GM10847 (cell line): ENCODE data around the gene CTBP1.

ENCODE experiments used
- POLR2A ChIP-seq: IDR thresholded peaks from 2 replicates; pipeline ENCODE4 v1.6.1; 2011; ENCODE audit not compliant: insufficient read length; ENCODE audit errors: extremely low read depth

The CTBP1 gene

DNA sequence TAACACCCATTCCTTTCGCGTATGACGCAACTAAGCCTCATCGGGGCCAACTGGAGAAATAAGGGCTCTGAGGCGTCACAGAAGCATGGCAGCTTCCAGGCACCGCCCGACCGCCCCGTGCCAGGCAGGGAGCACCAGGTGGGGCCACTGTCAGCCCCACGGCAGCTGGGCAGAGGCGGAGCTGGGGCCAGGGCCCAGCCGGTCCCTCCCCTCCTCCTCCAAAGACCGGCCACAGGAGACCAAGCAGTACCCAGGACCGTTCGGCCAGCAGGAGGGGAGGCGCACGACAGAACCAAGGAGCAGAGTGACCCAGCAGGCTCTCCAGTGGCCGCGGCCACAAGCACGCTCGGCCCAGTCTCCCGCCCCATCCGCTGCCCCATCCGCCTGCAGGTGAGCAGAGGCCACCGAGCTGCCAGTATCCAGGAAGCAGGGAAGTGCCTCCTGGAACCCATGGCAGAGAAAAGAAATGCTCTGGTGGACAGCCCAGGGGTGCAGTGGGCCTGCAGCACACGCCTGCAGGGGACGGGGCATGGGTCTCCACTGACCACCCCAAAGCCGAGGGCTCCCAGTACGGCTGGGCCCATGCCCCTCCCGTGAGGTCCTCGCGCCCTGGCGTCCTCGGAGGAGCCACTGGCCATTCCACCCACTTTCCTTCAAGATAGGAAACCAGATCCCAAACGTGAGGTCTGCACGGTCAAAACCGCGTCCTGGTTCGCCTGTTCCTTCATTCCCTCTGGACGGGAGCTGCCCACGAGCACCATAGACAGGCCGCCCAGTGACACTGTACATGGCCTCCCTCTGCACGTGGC, 9.6 kb downstream of the CTBP1 start:
- no peak for TF ChIP-seq POLR2A

DNA sequence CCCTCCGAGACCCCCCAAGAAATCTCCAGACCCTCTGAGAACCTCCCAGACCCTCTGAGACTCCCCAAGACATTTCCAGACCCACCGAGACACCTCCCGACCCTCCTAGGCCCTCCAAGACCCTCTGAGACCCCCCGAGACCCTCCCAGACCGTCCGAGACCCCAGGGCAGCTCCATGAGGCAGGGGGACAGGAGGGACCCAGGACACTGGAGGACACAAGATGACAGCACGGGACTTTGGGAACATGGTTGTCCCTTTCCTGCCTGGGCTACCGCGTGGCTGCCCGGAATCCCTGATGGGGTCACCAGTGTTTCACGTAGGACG, 10.3 kb downstream of the CTBP1 start:
- no peak for TF ChIP-seq POLR2A

DNA sequence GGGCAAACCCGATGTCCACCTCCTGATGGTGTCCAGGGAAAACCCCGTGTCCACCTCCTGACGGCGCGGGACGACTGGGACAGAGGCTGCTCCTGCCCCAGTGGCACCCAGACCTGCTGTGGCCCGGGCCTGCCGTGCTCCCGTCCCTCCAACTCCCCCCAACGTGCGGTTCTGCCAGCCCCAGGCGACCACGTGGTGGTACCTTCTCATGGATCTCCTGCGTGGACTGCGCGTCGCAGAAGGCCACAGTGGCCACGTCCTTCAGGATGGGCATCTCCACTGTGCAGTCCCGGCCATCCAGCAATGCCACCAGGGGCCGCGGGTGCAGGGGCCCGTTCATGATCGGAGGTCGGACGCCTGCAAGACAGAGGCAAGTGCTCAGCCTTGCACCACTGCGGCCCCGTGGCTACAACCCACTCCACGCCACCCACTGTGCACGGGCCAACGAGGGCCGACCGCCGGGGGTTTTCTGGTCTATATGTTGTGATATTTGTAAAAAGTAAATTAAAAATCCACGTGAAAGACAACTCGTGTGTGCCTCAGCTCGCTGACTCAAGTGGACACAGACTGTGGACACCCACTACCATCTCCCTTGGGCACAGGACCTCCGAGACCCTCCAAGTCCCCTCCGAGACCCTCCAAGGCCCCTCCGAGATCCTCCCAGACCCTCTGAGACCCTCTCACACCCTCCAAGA, 10.8 kb downstream of the CTBP1 start:
- TF ChIP-seq POLR2A = no peak

DNA sequence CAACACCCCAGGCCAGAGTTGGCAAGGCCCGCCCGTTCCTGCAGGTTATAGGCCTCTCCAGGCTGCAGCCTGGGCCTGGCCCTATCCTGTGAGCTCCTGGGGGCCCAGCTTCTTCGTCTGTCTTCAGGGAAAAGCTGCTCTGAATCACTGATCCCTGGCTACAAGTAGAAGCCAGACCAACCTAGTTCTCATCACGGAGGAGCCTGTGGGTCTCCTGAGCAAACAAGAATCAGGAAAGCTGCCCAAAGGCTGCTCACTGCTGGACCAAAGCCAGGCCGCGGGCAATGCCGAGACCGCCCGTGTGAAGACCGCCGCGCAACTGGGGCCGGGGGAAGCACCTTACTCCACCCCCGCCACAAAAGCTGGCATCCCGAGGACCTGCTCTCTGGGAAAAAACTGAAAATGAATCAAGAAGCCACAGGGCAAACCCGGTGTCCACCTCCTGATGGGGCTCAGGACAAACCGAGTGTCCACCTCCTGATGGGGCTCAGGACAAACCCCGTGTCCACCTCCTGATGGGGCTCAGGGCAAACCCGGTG, 12.8 kb downstream of the CTBP1 start:
- TF ChIP-seq POLR2A = no peak

DNA sequence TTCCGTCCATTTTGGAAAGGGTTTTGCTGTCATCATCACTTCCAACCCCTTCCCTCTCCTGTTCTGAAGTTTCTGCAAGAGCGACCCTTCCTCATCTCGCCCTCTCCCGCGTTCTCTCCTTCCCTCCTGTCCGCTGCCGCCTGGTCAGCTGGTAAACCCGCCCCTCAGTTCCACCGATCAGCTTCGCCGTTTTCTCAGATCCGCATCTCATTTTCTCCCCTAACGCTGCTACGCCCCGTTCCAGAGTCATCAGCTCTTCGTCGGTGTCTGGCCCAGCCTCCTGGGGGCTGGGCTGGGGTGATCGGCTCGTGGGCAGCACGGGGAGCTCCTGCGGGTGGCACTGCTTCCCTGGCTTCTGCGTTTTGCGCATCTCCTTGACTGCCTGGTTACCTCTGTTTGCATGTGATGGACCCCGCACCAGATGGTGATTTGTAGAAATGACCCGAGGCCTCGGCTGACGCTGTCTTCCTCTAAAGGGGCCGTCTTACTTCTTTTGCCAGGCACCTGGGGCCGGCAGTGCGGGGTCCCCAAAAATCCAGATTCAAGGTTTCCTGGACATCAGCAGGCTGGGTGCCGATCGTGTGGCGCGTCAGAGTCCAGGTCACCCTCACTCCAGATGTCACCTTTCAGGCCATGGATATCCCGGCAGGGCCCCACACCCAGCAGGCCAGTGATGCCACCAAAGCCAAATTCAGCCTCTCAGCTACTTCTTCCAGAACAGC, 13.4 kb downstream of the CTBP1 start:
- no peak for TF ChIP-seq POLR2A

DNA sequence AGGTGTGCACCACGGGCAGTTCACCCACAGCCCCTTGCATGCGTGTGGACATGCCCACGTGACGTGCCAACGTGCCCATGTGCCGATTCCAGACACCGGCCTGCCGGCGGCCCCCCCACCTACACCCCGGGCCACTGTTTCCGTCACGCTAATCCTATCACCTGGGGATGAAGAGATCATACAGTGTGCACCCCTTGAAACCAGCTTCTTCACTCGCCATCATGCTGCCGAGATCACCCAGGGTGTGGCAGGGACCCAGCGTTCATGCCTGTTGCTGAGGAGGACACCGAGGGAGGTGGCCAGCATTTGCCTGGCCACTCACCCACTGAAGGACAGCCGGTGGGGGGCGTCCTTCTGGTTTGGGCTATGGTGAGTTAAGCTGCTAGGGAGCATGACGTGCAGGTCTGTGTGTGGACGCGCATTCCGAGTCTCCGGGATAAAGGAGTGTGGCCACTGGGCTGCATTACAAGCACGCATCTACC, 14.1 kb downstream of the CTBP1 start:
- no peak for TF ChIP-seq POLR2A

DNA sequence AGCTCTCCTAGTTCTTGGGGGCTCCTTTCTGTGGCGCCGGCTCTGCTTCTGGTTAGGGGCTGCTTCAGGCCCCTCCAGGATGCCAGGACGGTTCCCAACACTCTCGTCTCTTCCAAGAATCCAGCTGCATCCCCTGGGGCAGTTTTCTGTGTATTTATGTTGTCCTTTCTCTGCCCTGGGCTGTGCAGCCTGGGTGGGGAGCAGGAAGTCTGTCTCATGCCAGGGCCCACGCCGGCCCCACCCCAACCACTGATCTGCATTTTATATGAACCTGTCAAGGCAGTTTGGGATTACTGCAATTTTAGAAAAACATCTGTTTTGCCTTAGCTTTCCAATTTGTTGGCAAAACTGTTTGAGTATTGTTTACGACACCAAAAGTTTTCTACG, 14.6 kb downstream of the CTBP1 start:
- TF ChIP-seq POLR2A = no peak

DNA sequence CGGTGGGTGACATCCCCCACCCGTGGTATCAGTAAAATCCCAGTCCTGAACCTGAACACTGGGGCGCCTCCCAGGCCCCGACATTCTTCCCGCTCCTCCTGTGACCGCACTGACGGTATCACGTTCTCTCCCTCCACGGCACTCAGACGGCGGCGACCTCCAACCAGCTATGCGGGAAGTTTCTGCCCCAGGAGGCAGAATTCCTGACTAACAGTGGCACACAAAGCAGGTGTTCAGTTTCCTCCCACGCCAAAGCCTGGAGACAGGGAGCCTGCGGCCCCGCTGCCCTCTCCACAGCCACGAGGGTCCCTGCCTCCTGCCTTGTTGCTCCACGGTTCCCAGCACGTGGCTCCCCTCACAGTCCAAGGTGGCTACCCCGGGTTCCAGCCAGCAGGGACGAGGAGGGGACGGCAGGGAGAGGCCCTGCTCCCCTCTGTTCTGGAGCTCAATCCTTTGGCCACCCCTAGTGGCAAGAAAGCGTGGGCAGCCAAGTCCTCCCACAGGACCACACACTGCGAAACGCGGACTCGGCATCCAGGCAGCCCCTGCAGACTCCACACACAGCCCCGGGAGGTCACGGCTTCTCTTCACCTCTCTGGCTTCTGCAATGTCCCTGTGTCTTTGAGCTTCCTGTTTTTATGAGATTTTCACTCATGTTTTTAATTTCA, 15.2 kb downstream of the CTBP1 start:
- TF ChIP-seq POLR2A = no peak

DNA sequence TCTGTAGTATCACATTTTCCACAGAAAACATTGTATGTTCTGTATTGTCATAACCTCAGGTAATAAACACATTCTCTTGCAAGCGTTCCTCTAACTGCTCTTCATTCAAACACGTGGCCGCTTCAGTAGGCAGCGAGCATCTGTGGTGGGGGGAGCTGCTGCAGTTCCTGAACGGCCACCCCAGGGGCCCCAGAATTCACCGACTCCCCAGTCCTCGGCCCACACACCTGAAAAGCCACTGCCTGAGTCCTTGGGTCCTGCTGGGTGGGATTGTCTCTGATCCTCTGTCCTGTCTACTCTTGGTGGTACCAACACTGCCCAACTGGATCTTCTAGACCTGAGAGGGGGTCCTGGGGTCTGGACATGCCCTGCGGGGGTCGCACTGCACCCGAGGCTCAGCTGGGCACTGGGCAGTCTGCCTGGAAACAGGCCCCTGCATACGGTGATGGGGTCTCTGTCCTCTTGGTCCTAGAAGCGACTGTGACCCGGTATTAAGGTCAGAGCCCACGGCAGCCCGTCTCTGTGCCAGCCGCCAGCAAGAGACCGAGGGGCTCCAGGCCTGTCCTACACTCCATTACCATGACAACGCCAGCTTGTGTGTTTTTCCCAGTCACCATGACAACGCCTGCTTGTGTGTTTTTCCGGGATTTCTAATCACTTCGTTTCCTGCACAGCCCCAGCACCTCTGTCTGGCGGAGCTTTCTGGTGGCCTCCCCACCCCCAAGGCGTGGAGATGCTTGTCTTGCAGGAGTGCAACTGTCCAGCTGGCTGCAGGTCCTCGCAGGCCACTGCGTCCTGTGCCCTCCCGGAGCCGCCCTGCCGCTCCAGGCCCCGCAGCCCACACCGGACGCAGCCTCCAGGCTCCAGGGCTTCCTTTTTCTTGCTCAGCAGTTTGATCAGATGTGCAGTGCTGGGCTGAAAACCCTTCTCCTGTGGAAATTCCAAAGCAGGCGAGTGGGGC, 16.0 kb downstream of the CTBP1 start:
- no peak for TF ChIP-seq POLR2A

DNA sequence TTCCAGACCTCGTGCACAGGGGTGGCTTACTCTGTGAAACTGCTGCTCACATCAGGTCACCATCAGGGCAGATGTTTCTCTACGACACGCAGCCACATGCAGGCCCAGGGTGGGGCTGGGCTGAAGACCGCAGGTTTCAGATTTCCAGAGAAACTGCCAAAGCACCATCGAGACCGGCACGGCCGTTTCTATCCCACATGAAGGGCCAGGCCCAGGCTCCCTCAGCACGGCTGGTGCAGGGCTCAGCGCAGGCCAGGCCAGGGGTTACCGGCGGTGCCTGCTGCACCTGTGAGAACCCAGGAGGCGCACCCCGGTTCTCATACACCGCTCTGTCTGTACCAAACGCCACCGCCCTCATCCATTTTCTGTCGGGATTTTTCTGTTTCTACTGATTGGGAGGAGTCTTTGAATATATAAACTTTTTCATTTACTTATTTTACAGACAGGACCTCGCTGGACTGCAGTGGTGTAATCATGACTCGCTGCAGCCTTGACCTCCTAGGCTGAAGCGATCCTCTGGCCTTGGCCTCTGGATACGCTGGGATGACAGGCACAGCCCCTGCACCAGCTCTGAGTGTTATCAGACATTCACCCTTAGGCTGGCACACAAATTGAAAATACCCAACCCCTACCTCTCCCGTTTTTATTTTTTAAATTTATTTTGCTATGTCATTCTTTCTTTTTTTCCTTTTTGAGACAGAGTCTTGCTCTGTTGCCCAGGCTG, 17.1 kb downstream of the CTBP1 start:
- no peak for TF ChIP-seq POLR2A

DNA sequence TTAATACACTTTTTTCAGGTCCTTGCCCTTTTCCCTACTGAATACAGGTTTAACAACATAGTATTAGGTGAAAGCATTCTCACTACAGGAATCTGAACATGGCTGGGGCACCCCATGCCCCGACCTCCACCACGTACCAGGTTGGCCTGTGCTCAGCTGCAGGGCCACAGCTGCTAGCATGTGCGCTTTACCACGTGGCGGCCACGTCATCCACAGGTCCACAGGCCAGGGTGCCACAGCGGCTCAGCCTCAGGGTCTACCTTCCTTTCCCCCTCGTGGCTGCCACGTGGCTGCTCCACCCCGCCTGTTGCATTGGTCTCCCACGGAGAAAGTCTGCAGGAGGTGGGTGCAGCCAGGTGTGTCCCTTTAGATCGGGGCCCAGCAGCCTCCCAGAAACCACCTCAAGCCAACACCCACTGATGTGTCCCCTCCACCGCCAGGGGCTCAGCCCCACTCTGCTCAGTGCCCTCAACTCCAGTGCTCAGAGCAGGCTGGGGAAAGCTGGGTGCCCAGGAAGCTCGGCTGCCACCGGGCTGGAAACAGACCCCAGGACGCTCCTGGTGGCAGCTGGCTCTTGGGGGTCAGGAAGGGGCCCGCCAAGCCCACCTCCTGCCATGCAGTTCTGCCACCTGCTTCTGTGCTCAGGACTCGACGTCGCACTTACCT, 17.8 kb downstream of the CTBP1 start:
- no peak for TF ChIP-seq POLR2A

DNA sequence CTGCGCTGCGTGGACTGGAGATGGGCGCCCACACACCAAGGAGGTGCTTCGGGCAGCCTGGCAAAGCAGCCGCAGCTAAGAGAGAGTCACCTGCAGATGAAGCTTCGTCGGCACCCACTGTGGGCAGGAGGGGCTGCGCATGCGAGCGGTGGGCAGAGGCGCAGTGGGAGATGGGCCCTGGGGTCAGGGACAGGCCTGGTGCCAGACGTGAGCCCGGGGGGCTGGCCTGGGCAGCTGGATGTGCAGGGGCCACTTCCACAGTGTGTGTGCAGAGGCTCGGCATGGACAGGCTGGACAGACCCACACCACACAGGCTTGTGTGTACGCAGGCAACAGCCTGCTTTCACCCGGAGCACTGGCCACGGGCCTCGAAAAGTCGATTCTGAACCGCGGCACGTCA, 18.6 kb downstream of the CTBP1 start:
- no peak for TF ChIP-seq POLR2A

DNA sequence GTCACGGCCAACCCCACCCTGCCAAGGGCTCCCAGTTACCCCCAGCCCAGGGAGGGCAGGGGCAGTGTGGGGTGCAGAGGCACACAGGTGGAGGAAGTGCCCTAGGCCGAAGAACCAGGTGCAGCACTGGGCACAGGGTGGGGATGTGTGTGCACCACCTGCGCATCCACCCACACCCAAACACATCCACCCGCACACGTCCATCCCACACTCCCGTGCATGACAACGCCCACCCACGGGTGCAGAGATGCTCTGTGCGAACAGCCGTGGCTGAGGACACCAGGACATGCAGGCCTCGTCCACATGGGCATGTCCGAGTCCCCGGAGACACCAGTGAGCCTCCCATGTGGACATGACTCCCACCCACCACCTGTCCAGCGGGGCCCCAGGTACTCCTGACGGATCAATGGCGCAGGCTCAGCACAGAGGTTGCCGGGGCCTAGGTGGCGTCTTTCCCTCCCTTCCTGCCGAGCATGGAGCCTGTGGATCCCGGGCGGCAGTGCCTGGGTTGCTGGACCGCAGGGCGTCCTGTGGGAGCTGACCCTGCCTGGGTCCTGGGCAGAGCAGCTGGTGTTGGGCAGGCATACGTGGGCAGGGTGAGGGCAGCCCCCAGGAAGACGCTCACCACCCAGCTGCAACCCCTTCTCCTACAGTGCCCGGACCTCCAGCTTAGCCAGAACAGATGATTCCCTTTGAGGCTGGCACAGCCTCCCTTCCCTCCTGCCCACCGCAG, 19.6 kb downstream of the CTBP1 start:
- TF ChIP-seq POLR2A = no peak

DNA sequence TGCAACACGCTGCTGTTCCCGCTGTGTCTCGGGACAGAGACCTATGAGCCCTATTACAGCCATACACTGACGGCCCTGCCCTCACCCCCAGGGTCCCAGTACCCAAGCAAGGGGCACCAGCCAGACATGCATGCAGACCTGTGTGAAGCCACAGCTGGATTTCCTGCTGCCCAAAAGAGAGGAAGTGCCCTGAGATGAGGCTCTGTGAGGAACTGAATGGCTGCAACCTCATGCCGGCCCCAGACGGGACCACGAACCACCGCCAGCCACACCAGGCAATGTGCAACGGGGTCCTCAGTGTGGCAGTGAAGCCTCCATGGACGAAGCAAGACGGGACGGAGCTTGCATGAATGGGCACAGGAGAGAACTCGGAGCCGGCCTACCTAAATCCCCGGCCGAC, 21.1 kb downstream of the CTBP1 start:
- TF ChIP-seq POLR2A = no peak
